HepG2 (cell line): ENCODE measurements around the gene DDX39B. TPM values are rescaled to one million over a fixed set of nuclear protein-coding genes. Genes with fewer than 3 reads are reported as not detected.

Source experiments
- ADNP ChIP-seq: sonication (generic); formaldehyde crosslinking; IDR thresholded peaks from 2 replicates; pipeline ENCODE4 v1.4.0; 2020; ENCODE audit warnings: missing genetic modification reagents
- GRHL1 ChIP-seq: sonication (generic); formaldehyde crosslinking; conservative IDR thresholded peaks from 2 replicates; pipeline ENCODE4 v1.8.0; 2022; ENCODE audit warnings: missing genetic modification reagents
- HDAC6 ChIP-seq: fragments of 200-600 bp; sonication (generic); IDR thresholded peaks from 2 replicates; pipeline ENCODE4 v1.7.0; 2017; ENCODE audit warnings: mild to moderate bottlenecking, antibody characterized with exemption, low read length, low read depth
- MYNN ChIP-seq: sonication (generic); formaldehyde crosslinking; IDR thresholded peaks from 2 replicates; pipeline ENCODE4 v1.4.0; 2020; ENCODE audit warnings: mild to moderate bottlenecking, low read depth, missing genetic modification reagents
- NR2F2 ChIP-seq: IDR thresholded peaks from 2 replicates; pipeline ENCODE4 v1.6.1; 2012; ENCODE audit warnings: low read depth, inconsistent platforms, borderline replicate concordance
- ONECUT2 ChIP-seq: sonication (generic); formaldehyde crosslinking; IDR thresholded peaks from 2 replicates; pipeline ENCODE4 v1.4.0; 2020; ENCODE audit warnings: missing genetic modification reagents
- SALL1 ChIP-seq: sonication (generic); formaldehyde crosslinking; IDR thresholded peaks from 2 replicates; pipeline ENCODE4 v1.8.0; 2022; ENCODE audit warnings: mild to moderate bottlenecking, missing genetic modification reagents
- SIN3A ChIP-seq: IDR thresholded peaks from 2 replicates; pipeline ENCODE4 v1.6.1; 2011; ENCODE audit warnings: low read depth, mild to moderate bottlenecking, control low read depth, low read length, borderline replicate concordance
- SRSF1 ChIP-seq: fragments of 200-400 bp; formaldehyde crosslinking; optimal IDR thresholded peaks from 2 replicates; pipeline ENCODE3; 2017; ENCODE audit warnings: mild to moderate bottlenecking, low read depth, low read length, moderate library complexity
- SUZ12 ChIP-seq: fragments of 150-350 bp; IDR thresholded peaks from 2 replicates; pipeline ENCODE4 v1.6.1; 2014; ENCODE audit warnings: low read depth, low read length
- ZBTB14 ChIP-seq: sonication (generic); formaldehyde crosslinking; IDR thresholded peaks from 2 replicates; pipeline ENCODE4 v1.4.0; 2020; ENCODE audit warnings: missing genetic modification reagents
- ZNF577 ChIP-seq: sonication (generic); formaldehyde crosslinking; IDR thresholded peaks from 2 replicates; pipeline ENCODE4 v1.4.0; 2020; ENCODE audit warnings: mild to moderate bottlenecking, low read depth, missing genetic modification reagents, borderline replicate concordance
- ZSCAN12 ChIP-seq: sonication (generic); formaldehyde crosslinking; IDR thresholded peaks from 2 replicates; pipeline ENCODE4 v1.9.0; 2021; ENCODE audit warnings: mild to moderate bottlenecking, missing genetic modification reagents
- ZSCAN21 ChIP-seq: sonication (generic); formaldehyde crosslinking; IDR thresholded peaks from 2 replicates; pipeline ENCODE4 v1.8.0; 2022; ENCODE audit warnings: mild to moderate bottlenecking, missing genetic modification reagents, moderate library complexity, borderline replicate concordance
- polyA plus RNA-seq, 8 experiments: library from polyadenylated mRNA; depleted of rRNA in 3 of 8; stranded (reverse) in 7 of 8; unstranded in 1 of 8; fragments of >200 nt; fragmentation: Illumina TruSeq in 4 of 8; extraction: Trizol in 4 of 8; gene quantifications; 2 replicates each; pipeline versions ENCODE4 v1.2.1 to v1.2.3, GENCODE V29; 2011 to 2016; ENCODE audit warnings: low read depth in 4 of 8, missing spikeins in 1 of 8, mixed read lengths in 1 of 8; ENCODE audit not compliant: insufficient read depth in 1 of 8
- total RNA-seq, 5 experiments: library from RNA; depleted of rRNA; stranded (reverse); fragments of >200 nt; fragmentation: Illumina TruSeq; extraction: Trizol; gene quantifications; 2 replicates each; pipeline ENCODE4 v1.2.3, GENCODE V29; 2016; ENCODE audit warnings: low read depth in 1 of 5
- TF ChIP-seq, protein P1 (sequence below): sonication (generic); formaldehyde crosslinking; IDR thresholded peaks from 2 replicates; pipeline ENCODE4 v1.8.0; 2022; ENCODE audit warnings: mild to moderate bottlenecking, missing genetic modification reagents, moderate library complexity

DDX39B gene
- total and polyA plus RNA-seq, 2 of the 13 experiments (the other 11 are each of a cell fraction or from before 2014, with no cell fraction given): 570 to 678 TPM

DNA sequence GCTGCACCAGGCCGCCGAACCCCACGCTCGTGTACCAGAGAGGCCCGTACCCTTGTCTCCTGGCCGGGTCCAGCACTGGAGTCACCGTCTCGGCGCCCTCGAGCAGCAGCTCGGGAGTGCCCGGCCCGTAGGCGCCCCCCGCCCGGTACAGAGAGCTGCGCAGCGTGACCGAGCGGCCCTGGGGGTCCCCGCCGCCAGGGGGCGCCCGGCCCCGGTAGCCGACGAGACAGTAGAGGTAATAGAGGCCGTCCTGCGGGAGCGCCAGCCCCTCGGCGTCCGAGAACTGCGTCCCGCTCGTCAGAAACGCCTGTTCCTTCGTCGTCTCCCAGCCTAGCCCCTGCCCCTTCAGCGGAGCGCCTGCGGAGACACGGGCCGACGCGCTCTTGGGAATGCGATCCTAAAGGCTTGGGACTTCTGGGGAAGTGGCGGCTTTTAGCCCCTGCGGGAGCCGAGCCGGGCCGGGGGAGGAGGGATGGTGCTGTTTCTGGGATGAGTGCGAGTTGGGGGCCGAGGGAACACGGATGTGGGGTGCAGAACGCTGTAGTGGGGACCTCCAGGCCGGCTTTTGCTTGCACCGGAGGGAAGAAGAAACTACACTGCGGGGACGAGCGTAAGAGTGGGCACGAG, 39.1 kb upstream of the DDX39B start (continued):
- TF ChIP-seq ZSCAN21 (CRISPR knock-in tag) (peak; percentile 78), ZBTB14 (peak; percentile 59; the same call in 1 of the 2 replicates), SUZ12 (no peak), ZSCAN12 (CRISPR knock-in tag) (no peak), ADNP (no peak), SRSF1 (peak; percentile 87), NR2F2 (no peak), HDAC6 (no peak), GRHL1 (CRISPR knock-in tag) (no peak), SALL1 (CRISPR knock-in tag) (peak; percentile 80), ONECUT2 (CRISPR knock-in tag) (no peak), ZNF577 (CRISPR knock-in tag) (no peak), MYNN (no peak), SIN3A (no peak)
- TF ChIP-seq, protein P1, sequence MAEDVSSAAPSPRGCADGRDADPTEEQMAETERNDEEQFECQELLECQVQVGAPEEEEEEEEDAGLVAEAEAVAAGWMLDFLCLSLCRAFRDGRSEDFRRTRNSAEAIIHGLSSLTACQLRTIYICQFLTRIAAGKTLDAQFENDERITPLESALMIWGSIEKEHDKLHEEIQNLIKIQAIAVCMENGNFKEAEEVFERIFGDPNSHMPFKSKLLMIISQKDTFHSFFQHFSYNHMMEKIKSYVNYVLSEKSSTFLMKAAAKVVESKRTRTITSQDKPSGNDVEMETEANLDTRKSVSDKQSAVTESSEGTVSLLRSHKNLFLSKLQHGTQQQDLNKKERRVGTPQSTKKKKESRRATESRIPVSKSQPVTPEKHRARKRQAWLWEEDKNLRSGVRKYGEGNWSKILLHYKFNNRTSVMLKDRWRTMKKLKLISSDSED (CRISPR knock-in tag): no peak
- TF ChIP-seq, all 625 proteins: peak for 270
